Fibroblast of skin of back (primary cell): ENCODE results near the gene PIK3R5.

ENCODE experiments used
- DNase-seq: peaks from one replicate; pipeline ENCODE4 v3.0.0-alpha.2; 2013

Gene PIK3R5

GRCh38 chr17:8953156-8953885, 12.2 kb downstream of the PIK3R5 start:
- DNase-seq, result no peak

- DNase-seq, result no peak
Observed at GRCh38 chr17:8952191-8952590, 13.3 kb downstream of the PIK3R5 start.

GRCh38 chr17:8951206-8951605, 14.3 kb downstream of the PIK3R5 start:
- DNase-seq, result no peak

GRCh38 chr17:8949061-8949661, 16.3 kb downstream of the PIK3R5 start:
- no peak for DNase-seq

GRCh38 chr17:8948462-8948861, 17.0 kb downstream of the PIK3R5 start:
- no peak for DNase-seq

GRCh38 chr17:8947201-8947600, 18.3 kb downstream of the PIK3R5 start:
- peak; percentile 2 for DNase-seq

- peak; percentile 35 for DNase-seq
Observed at GRCh38 chr17:8946476-8946875, 19.0 kb downstream of the PIK3R5 start.

GRCh38 chr17:8946071-8946470, 19.4 kb downstream of the PIK3R5 start:
- no peak for DNase-seq

DNA sequence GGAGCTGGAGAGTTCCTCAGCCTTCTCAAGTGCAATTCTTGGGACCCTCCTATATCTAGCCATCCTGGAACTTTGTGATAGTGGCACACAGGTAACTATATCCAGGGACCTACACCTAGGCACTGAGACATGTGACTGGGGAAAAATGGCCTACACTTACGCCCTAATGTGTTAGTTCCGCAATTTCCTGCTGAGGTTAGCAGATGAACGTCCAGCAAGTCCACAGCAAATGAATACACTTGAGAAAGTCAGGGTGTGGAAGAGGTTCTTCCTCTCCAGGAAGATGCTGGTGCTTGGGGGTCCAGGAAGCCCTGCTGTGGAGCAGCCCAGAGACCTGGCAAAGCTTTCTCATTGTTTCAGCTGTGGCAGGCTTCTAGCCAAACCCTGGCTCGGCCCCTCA, 20.8 kb downstream of the PIK3R5 start:
- DNase-seq, result no peak

GRCh38 chr17:8944083-8944482, 21.4 kb downstream of the PIK3R5 start:
- DNase-seq, result no peak

GRCh38 chr17:8941980-8942622, 23.4 kb downstream of the PIK3R5 start:
- DNase-seq, result no peak

DNA sequence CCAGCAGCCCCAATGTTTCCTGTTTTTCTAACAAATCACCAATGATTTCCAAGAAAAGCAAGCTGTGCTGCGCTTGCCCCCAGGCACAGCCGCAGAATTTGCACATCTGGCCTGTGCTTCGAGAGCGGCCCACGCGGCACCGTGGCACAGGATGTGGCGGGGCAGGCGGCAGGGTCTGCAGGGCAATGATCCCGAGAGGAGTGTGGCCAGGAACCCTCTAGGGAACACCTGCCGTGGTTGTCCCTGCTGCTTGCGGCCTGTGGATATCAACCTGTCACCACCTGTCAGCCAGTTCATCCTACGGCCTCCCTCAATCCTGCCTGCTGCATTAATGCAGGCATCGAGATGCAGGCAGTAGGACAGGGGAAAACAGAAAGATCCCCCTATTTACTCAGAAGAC, 24.0 kb downstream of the PIK3R5 start:
- no peak for DNase-seq

- no peak for DNase-seq
Observed at GRCh38 chr17:8940866-8941471, 24.5 kb downstream of the PIK3R5 start.

DNA sequence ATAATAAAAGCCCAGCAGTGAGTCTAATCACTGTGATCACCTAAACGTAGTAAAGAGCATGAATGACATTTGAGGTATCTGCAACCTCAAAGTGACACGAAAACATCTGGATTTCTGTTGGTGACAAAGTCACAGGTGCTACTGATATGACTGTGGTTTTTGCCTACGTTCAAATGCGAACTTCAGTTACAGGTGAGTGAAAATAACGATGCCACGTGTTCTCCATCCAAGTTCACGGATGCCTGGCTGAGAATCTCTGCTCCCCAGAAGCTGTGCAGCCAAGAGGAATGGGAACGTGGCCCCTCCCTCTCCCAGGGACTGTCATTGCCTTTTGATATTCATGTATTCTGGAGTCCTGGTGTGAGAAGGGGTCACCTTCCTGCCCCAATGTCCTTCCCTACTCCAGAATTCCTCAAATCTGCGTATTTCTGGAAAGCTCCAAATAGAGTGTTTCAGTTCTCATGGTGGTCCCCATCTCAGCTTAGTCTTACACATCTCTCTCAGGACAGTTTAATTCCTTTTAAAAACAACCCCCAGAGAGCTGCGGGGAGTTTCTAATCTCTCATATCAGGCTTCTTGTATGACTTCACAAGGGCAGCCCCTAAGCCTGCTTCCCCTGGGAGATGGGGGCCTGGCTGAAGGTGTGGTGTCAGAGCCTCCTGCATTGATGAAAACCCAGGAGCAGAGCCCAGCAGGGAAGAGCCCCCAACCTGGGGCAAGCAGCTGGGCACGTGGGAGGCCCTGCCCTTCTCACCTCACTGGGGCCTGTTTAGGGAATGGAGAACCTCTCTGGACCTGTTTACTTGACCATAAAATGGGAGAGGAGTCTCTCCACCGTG, 25.8 kb downstream of the PIK3R5 start:
- no peak for DNase-seq

DNA sequence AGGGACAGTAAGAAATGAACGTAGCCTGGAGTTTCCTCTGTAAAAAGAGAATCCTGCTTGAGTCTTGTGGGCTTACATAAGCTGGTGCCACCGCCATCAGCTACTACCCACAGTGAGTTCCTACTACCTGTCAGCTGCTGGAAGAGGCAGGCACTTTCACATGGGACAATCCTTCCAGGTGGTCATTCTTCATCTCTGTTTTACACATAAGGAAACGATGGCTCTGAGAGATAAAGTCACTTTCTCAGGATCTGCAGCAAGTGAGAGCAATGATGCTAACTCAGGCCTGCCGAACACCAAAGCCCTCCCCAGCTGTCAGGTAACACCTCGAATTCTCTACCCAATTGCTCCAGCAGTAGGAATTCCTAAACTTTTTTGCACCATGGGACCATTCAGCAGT, 26.6 kb downstream of the PIK3R5 start:
- no peak for DNase-seq

- DNase-seq, result no peak
Observed at GRCh38 chr17:8935191-8935590, 30.3 kb downstream of the PIK3R5 start.

DNA sequence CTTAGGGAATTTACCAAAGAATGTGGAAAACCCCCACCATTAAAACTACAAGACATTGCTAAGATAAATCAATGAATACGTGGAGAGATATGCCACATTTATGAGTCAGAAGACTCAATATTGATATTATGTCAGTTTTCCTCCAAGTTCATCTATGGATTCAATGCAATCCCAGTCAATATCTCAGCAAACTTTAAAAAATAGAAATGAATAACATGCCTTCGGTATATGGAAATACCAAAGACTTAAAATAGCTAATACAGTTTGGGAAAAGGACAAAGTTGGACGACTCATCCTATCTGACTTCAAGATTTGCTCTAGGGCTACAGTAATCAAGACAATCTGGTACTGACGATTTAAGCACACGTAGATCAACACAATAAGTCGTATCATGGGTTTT, 31.2 kb downstream of the PIK3R5 start:
- no peak for DNase-seq

DNA sequence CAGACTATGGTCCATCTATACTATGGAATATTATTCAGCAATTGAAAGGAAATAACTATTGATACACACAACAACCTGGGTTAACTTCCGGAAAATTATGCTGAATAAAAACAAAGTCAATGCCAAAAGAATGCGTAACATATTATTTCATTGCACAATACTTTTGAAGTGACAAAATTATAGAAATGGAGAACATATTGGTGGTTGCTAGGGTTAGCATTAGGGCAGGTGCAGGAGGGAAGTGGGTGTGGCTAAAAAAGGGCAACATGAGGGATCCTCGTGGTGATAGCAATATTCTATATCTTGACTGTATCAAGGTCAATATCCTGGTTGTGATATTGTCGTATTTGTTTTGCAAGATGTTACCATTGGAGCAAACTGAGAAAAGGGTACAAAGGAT, 34.9 kb downstream of the PIK3R5 start:
- no peak for DNase-seq

GRCh38 chr17:8928347-8928746, 37.2 kb downstream of the PIK3R5 start:
- DNase-seq, result no peak

DNA sequence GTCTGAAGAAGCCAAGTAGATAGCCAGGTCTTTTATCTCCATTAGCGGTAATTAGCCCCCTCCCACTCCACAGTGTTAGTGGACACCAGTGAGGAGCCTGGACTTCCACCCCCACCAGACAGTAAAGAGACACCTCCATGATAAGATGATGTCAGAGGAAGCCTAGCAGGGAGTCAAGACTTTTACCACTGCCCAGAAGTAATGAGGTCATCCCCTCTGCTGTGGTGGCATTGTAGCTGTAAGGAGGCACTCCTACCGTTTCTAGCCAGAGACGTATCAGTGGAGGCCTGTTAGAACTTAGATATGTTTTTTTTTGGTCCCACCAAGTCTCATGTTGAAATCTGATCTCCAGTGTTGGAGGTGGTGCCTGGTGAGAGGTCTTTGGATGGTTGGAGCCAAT, 38.1 kb downstream of the PIK3R5 start:
- no peak for DNase-seq

DNA sequence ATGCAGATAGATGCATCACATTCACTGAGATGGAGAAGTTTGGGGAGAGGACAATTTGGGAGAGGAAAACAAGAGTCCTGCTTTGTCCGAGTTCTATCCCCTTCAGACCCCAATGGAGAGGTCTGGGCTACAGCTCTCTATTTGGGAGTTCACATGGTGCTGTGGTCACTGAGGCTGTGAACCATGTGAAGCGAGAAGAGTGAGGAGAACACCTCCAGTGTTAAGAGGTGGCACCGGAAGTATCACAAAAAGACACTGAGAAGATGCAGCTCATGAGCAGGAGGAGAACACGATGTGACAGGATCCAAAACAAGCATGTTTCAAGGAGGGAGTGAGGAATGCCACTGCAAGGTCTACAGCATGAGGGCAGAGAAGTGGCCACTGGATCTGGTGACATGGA, 39.7 kb downstream of the PIK3R5 start:
- DNase-seq, result no peak

GRCh38 chr17:8925141-8925540, 40.4 kb downstream of the PIK3R5 start:
- DNase-seq, result no peak

- DNase-seq, result no peak
Observed at GRCh38 chr17:8924595-8924994, 40.9 kb downstream of the PIK3R5 start.
